GM12892 (cell line): Measurements from ENCODE around the gene HOXA5.

Experiments used
- POLR2A ChIP-seq: IDR thresholded peaks from 2 replicates; pipeline ENCODE4 v1.6.1; 2011; ENCODE audit warnings: low read depth, low read length, control low read depth
- POLR2AphosphoS5 ChIP-seq: IDR thresholded peaks from 2 replicates; pipeline ENCODE4 v1.6.1; 2011; ENCODE audit warnings: low read depth, low read length, control low read depth

- no peak for TF ChIP-seq POLR2A
- TF ChIP-seq POLR2AphosphoS5 = no peak
These were observed 36.3 kb upstream of the HOXA5 start for GRCh38 chr7:27179503-27180430.
